ENCODE measurements around the gene UBE2E3. TPM values are rescaled to one million over a fixed set of nuclear protein-coding genes. Genes with fewer than 3 reads are reported as not detected.
"Not testable (repeated sequence)": the region's sequence is repeated elsewhere in the genome, so short reads cannot be mapped to it uniquely, and the experiment has no call there.

Gene UBE2E3
- total RNA-seq, 2 donors from 2014 or later = 26.9 to 38.1 TPM

DNA sequence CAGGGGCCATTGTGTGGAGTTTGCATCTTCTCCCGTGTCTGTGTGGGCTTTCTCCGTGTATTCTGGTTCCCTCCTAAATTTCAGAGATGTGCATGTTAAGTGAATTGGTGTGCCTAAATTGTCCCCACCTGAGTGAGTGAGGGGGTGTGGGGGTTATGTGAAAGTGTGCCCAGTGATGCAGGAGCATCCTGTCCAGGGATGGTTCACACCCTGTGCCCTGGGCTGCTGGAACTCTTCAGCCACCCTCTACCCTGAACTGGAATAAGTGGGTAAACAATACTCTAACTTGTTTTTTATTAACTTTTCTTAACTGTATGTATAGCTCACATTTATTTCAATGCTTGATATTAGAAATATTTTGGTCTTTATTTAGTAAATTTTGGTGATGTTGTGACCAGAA, 56.0 kb downstream of the UBE2E3 start:
- H3K4me3 Mint-ChIP-seq = peak overlapping the region; percentile 23
- H3K9me3 Mint-ChIP-seq = no peaks in the 10 kb centered on the region
- H3K27me3 Mint-ChIP-seq = no peaks in the 10 kb centered on the region
- H3K27ac Mint-ChIP-seq = peak overlapping the region; percentile 87
- no peaks in the 10 kb centered on the region for H3K36me3 Mint-ChIP-seq (ENCODE audit: low read depth)
- peaks cover 22% of the 10 kb centered on the region for H3K4me1 Mint-ChIP-seq
- no peak for ATAC-seq (replicated peaks)

DNA sequence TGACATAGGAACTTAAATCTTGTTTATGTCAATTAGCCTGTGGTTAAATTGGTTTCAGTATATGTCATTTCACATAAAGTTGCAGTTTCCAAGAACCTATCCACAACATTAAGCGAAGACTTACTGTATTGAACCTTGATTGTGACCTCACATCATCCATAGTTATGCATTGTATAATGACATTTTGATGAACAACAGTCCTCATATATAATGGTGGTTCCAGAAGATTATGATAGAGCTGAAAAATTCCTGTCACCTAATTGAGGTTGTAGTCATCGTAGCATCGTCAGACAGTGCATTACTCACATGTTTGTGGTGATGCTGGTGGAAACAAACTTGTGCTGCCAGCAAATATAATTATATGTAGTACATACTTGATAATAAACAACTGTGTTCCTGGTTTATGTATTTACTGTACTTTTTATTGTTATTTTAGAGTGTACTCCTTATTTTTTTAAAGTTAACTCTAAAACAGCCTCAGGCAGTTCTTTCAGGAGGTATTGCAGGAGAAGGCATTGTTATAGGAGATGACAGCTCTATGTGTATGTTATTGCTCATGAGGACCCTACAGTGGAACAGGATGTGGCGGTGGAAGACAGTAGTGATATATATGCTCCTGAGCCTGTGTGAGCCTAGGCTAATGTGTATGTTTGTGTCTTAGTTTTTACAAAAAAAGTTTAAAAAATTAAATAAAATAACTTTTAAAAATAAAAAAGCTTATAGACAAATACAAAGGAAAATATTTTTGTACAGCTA, 56.6 kb downstream of the UBE2E3 start:
- Mint-ChIP-seq H3K27ac (peak overlapping the region; percentile 87), H3K4me3 (peak overlapping the region; percentile 23), H3K4me1 (peaks cover 22% of the 10 kb centered on the region), H3K27me3 (no peaks in the 10 kb centered on the region), H3K36me3 (ENCODE audit: low read depth) (no peaks in the 10 kb centered on the region), H3K9me3 (no peaks in the 10 kb centered on the region)
- ATAC-seq (replicated peaks) = peak; percentile 79

DNA sequence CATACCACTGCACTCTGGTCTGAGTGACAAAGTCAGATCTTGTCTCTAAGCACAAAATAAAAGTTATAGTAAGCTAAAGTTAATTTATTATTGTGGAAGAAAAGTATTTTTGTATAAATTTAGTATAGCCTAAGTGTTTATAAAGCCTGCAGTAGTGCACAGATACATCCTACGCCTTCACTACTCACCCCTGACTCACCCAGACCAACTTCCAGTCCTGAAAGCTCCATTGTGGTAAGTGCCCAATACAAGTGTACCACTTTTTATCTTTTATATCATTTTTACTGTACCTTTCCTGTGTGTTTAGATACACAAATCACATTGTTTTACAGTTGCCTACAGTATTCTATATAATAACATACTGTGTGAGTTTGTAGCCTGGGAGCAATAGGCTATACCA, 57.5 kb downstream of the UBE2E3 start:
- no peaks in the 10 kb centered on the region for H3K36me3 Mint-ChIP-seq (ENCODE audit: low read depth)
- H3K4me1 Mint-ChIP-seq = peaks cover 22% of the 10 kb centered on the region
- peak; percentile 75 for ATAC-seq (replicated peaks)
- no peaks in the 10 kb centered on the region for H3K27me3 Mint-ChIP-seq
- peak overlapping the region; percentile 33 for H3K4me3 Mint-ChIP-seq
- H3K9me3 Mint-ChIP-seq = no peaks in the 10 kb centered on the region
- H3K27ac Mint-ChIP-seq = peak overlapping the region; percentile 87

- H3K27me3 Mint-ChIP-seq = no peaks in the 10 kb centered on the region
- no peaks in the 10 kb centered on the region for H3K9me3 Mint-ChIP-seq
- peak; percentile 31 for ATAC-seq (replicated peaks)
- no peak overlapping the region for H3K4me3 Mint-ChIP-seq
- H3K4me1 Mint-ChIP-seq = peaks cover 22% of the 10 kb centered on the region
- H3K27ac Mint-ChIP-seq = peak overlapping the region; percentile 87
- no peaks in the 10 kb centered on the region for H3K36me3 Mint-ChIP-seq (ENCODE audit: low read depth)
Measured at GRCh38 chr2:181038796-181039195, 58.4 kb downstream of the UBE2E3 start.

- H3K9me3 Mint-ChIP-seq; H3K36me3 Mint-ChIP-seq (ENCODE audit: low read depth); H3K4me3 Mint-ChIP-seq; H3K27me3 Mint-ChIP-seq; H3K27ac Mint-ChIP-seq; ATAC-seq (replicated peaks): not testable (repeated sequence)
- peaks cover 24% of the 10 kb centered on the region for H3K4me1 Mint-ChIP-seq
Measured at GRCh38 chr2:181040839-181041238, 60.4 kb downstream of the UBE2E3 start.

DNA sequence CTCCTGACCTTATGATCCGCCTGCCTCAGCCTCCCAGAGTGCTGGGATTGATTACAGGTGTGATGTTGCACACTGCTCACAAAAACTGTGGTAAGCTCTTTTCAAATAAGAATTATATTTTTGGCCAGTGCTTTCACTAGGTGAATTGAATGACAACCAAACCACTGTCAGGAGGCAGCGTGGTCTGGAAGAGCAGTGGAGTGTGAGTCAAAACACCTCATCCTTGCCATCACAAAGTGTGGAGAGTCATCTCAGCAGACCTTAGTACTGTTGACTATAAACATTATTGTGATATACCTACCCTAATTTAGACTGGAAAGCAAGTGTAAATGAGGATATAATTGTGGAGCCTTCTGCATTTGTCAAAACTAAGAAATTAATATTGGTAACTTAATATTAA, 61.3 kb downstream of the UBE2E3 start:
- Mint-ChIP-seq H3K4me1 (peaks cover 17% of the 10 kb centered on the region), H3K27me3 (no peaks in the 10 kb centered on the region), H3K4me3 (no peak overlapping the region), H3K36me3 (ENCODE audit: low read depth) (no peaks in the 10 kb centered on the region), H3K9me3 (no peaks in the 10 kb centered on the region), H3K27ac (no peak overlapping the region)
- peak; percentile 34 for ATAC-seq (replicated peaks)

DNA sequence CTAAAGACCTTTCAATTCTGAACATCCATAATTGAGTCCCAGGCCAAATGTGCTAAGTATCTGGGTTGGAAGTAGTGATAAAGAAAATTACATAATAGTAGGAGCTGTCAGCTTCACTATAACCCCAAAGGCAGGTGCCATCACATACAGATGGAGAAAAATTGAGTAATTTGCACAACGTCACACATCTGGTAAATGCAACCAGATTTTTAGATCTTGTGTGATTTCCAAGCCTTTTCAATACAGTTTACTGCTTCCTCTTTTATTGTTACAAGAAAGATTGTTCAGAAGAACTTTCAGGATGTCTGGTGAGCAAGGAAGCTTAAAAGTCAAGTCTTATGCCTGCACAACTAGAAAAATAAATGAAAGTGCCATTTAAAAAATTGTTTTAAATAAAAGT, 62.3 kb downstream of the UBE2E3 start:
- H3K9me3 Mint-ChIP-seq = no peaks in the 10 kb centered on the region
- H3K36me3 Mint-ChIP-seq (ENCODE audit: low read depth) = no peaks in the 10 kb centered on the region
- no peak overlapping the region for H3K4me3 Mint-ChIP-seq
- no peaks in the 10 kb centered on the region for H3K27me3 Mint-ChIP-seq
- no peak overlapping the region for H3K27ac Mint-ChIP-seq
- H3K4me1 Mint-ChIP-seq = peaks cover 10% of the 10 kb centered on the region
- ATAC-seq (replicated peaks) = no peak

GRCh38 chr2:181046833-181047232, 66.4 kb downstream of the UBE2E3 start:
- Mint-ChIP-seq H3K36me3 (ENCODE audit: low read depth) (no peaks in the 10 kb centered on the region), H3K4me3 (no peak overlapping the region), H3K4me1 (peaks cover 4% of the 10 kb centered on the region), H3K9me3 (no peaks in the 10 kb centered on the region), H3K27ac (no peak overlapping the region), H3K27me3 (no peaks in the 10 kb centered on the region)
- ATAC-seq (replicated peaks) = no peak

DNA sequence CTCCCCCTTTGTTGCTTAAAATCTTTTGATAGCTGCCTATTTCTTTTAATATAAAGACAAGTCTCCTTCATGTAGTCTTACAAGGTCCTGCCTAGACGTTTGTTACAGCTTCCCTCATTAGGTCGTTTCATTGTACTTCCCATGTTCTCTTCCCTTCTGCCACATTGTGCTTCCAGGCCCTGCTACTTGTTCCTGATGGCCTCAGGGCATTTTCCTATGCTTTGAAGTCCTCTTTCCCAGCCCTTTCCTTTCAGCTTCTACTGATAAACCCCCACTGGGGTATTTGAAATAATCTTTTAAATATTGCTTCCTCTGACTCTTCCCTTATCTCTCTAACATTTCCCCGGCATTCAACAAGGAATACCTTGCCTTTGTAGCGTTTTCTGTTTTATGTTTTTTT, 67.4 kb downstream of the UBE2E3 start:
- Mint-ChIP-seq H3K4me1 (peaks cover 12% of the 10 kb centered on the region), H3K27ac (no peak overlapping the region), H3K36me3 (ENCODE audit: low read depth) (no peaks in the 10 kb centered on the region), H3K27me3 (no peaks in the 10 kb centered on the region), H3K4me3 (no peak overlapping the region), H3K9me3 (no peaks in the 10 kb centered on the region)
- no peak for ATAC-seq (replicated peaks)

DNA sequence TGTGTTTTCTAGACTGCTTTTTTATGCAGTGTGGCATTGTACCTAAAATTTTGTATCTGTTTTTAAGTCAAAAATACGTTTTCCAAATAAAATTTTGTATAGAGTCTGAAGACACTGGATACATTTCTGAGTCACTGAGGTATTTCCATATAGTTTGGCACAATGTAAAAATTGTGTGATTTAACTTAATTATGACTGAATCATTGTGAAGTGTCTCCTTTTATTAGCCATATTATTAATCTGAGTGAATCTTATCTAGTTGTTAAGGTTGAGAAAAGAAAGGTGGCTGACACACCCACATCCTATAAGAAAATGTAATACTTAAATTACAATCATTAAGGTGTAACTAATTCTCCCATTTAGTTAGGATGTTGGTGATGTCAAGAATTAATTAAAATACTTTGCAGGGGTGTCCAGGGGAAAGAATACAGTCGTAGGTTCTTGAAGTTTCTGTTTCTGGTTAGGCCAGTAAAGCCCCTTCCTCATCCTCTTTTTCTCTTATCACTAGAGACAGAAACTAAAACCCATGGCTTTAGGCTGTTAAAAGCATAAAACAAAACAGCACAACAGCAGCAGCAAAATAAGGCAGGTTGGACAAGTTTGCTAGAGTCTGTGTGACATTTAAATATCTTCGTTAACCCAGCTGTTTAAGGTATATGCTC, 71.6 kb downstream of the UBE2E3 start:
- no peak for ATAC-seq (replicated peaks)
- peak overlapping the region; percentile 59 for H3K27ac Mint-ChIP-seq
- no peaks in the 10 kb centered on the region for H3K9me3 Mint-ChIP-seq
- no peaks in the 10 kb centered on the region for H3K27me3 Mint-ChIP-seq
- H3K4me1 Mint-ChIP-seq = peaks cover 20% of the 10 kb centered on the region
- H3K4me3 Mint-ChIP-seq = peak overlapping the region; percentile 19
- no peaks in the 10 kb centered on the region for H3K36me3 Mint-ChIP-seq (ENCODE audit: low read depth)

DNA sequence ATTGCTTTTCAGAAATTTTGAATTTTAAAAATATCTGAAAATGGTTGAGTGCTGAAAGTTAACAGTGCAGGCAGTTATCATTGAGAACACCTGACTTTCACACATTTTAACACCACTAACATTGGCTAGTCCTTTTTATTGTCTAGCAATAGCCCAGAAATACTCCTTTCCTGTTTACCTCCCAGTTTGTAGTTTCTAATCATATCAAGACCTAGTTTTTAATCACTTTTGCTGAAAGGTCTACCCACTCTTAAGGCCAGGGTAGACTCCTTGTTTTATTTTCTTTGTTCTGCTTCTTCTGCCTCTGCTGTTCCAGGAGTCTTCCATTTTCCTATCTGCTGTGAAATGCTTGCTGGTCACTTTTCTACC, 72.1 kb downstream of the UBE2E3 start:
- H3K9me3 Mint-ChIP-seq = no peaks in the 10 kb centered on the region
- H3K4me1 Mint-ChIP-seq = peaks cover 20% of the 10 kb centered on the region
- no peaks in the 10 kb centered on the region for H3K36me3 Mint-ChIP-seq (ENCODE audit: low read depth)
- no peaks in the 10 kb centered on the region for H3K27me3 Mint-ChIP-seq
- peak overlapping the region; percentile 19 for H3K4me3 Mint-ChIP-seq
- H3K27ac Mint-ChIP-seq = peak overlapping the region; percentile 59
- ATAC-seq (replicated peaks) = peak; percentile 74

- Mint-ChIP-seq H3K36me3 (ENCODE audit: low read depth) (no peaks in the 10 kb centered on the region), H3K27ac (no peak overlapping the region), H3K4me1 (peaks cover 20% of the 10 kb centered on the region), H3K27me3 (no peaks in the 10 kb centered on the region), H3K9me3 (no peaks in the 10 kb centered on the region), H3K4me3 (no peak overlapping the region)
- no peak for ATAC-seq (replicated peaks)
Measured at GRCh38 chr2:181054256-181054655, 73.9 kb downstream of the UBE2E3 start.

GRCh38 chr2:181054843-181055242, 74.4 kb downstream of the UBE2E3 start:
- no peaks in the 10 kb centered on the region for H3K36me3 Mint-ChIP-seq (ENCODE audit: low read depth)
- no peaks in the 10 kb centered on the region for H3K27me3 Mint-ChIP-seq
- no peak overlapping the region for H3K27ac Mint-ChIP-seq
- ATAC-seq (replicated peaks) = no peak
- H3K9me3 Mint-ChIP-seq = no peaks in the 10 kb centered on the region
- peaks cover 20% of the 10 kb centered on the region for H3K4me1 Mint-ChIP-seq
- H3K4me3 Mint-ChIP-seq = no peak overlapping the region

DNA sequence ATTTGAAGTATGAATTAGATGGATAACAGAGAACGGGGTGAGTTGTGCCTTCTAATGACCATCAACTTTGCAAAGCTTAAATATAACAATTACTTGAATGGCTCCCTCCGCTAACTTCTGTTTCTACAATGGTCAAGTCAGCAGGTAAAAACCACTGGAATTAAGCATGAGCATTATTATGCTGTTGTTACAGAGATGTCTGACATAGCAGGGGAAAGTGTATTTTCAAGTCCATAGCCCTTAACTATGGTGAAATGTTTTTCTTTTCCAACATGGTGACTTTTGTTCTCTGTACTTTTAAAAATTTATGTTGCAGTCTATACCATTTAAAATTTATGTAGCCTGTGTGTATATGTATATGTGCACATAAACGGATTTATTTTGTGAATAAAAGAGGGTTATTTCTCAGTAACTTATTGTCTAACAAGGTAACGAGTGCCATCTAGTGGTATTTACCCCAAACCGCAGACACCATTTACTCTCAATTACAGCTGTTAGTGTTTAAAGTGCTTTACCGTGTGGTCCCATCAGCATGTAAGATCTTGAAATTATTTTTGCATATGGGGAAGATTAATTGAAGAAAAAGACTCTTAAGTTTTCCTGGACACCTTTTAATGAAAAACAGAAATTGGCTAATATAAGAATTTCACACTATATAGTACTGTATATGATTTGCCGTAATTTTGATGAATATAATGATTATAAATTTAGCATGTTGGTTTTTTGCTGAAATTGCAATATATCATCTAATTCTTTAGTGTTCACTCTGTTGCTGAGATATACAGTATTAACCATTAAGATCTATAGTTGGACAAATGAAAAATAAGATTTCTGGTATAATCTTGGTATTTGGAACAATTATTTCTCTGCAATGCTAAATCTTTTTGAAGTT, 78.2 kb downstream of the UBE2E3 start:
- Mint-ChIP-seq H3K4me3 (no peak overlapping the region), H3K9me3 (no peaks in the 10 kb centered on the region), H3K27me3 (no peaks in the 10 kb centered on the region), H3K4me1 (peaks cover 8% of the 10 kb centered on the region), H3K27ac (no peak overlapping the region), H3K36me3 (ENCODE audit: low read depth) (peaks cover 19% of the 10 kb centered on the region)
- no peak for ATAC-seq (replicated peaks)

All from activated T-helper 17 cell treated with anti-CD3 and anti-CD28 coated beads, Interleukin-2, amount 50 U/mL, for 72 hours (primary cell).